Measurements from ENCODE around the gene OSGIN1.

DNA sequence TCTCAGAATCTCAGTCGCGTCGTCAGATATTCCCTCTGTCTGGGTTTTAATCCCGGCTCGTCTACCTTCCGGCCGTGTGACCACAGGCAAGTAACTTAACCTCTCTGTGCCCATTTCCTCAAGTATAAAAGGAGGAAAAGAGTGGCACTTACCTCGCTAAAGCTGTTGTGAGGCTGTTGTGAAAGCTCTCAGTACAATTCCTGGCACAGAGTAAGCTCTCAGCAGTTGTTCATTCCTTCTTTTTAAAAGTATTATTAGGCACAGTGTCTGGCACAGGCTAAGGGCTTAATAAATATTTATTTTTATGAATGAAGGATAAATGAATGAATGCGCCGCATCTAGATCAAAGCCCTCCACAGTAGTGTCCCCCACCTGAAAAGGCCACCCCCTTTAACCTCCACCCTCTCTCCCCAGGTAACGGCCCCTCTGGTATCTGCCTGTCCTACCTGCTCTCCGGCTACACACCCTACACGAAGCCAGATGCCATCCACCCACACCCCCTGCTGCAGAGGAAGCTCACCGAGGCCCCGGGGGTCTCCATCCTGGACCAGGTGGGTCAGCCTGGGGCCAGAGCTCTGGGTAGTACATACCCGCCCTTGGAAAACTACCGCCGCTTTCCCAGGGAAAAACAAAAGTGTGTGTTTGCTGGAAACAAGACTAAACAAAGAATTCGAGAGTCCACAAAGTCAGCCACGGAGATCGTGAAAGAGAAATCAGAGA lies 6.0 kb downstream of the OSGIN1 start:
- TF ChIP-seq, protein P1, sequence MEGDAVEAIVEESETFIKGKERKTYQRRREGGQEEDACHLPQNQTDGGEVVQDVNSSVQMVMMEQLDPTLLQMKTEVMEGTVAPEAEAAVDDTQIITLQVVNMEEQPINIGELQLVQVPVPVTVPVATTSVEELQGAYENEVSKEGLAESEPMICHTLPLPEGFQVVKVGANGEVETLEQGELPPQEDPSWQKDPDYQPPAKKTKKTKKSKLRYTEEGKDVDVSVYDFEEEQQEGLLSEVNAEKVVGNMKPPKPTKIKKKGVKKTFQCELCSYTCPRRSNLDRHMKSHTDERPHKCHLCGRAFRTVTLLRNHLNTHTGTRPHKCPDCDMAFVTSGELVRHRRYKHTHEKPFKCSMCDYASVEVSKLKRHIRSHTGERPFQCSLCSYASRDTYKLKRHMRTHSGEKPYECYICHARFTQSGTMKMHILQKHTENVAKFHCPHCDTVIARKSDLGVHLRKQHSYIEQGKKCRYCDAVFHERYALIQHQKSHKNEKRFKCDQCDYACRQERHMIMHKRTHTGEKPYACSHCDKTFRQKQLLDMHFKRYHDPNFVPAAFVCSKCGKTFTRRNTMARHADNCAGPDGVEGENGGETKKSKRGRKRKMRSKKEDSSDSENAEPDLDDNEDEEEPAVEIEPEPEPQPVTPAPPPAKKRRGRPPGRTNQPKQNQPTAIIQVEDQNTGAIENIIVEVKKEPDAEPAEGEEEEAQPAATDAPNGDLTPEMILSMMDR (IDR thresholded peaks at IDR 0.05), result no peak
- no peak for TF ChIP-seq POLR2A (IDR thresholded peaks at IDR 0.05)

Data from prostate gland (tissue), 2 donors.